Hepatocyte (in vitro differentiated cells): ENCODE measurements around the gene MCRIP2. TPM values are rescaled to one million over a fixed set of nuclear protein-coding genes. Genes with fewer than 3 reads are reported as not detected.

Experiments used
- DNase-seq: peaks from one replicate; pipeline ENCODE4 v3.0.0-alpha.2; 2016; ENCODE audit warnings: low spot score
- H2AFZ ChIP-seq: fragments of 200-600 bp; sonication (generic); 2 replicates; pipeline ENCODE4 v1.6.0; 2016; ENCODE audit warnings: antibody characterized with exemption, mild to moderate bottlenecking
- H3K27ac ChIP-seq: fragments of 200-600 bp; sonication (generic); 2 replicates; pipeline ENCODE4 v1.5.1; 2016; ENCODE audit warnings: mild to moderate bottlenecking
- H3K27me3 ChIP-seq: fragments of 200-600 bp; sonication (generic); 2 replicates; pipeline ENCODE4 v1.6.1; 2016
- H3K36me3 ChIP-seq: fragments of 200-600 bp; sonication (generic); replicated peaks from 2 replicates; pipeline ENCODE4 v1.5.1; 2016; ENCODE audit warnings: low read depth; ENCODE audit not compliant: insufficient read depth
- H3K4me1 ChIP-seq: fragments of 200-600 bp; sonication (generic); 2 replicates; pipeline ENCODE4 v1.5.1; 2016; ENCODE audit warnings: mild to moderate bottlenecking, moderate library complexity; ENCODE audit not compliant: insufficient read depth
- H3K4me2 ChIP-seq: fragments of 200-600 bp; sonication (generic); 2 replicates; pipeline ENCODE4 v1.6.0; 2016
- H3K4me3 ChIP-seq: fragments of 200-600 bp; sonication (generic); 2 replicates; pipeline ENCODE4 v1.5.1; 2016; ENCODE audit warnings: mild to moderate bottlenecking
- H3K79me2 ChIP-seq: fragments of 200-600 bp; sonication (generic); 2 replicates; pipeline ENCODE4 v1.6.0; 2017; ENCODE audit warnings: mild to moderate bottlenecking
- H3K9me2 ChIP-seq: fragments of 200-600 bp; sonication (generic); replicated peaks from 2 replicates; pipeline ENCODE4 v1.6.0; 2017; ENCODE audit warnings: mild to moderate bottlenecking; ENCODE audit not compliant: insufficient read depth
- H3K9me3 ChIP-seq: fragments of 200-600 bp; sonication (generic); 2 replicates; pipeline ENCODE4 v1.5.1; 2016; ENCODE audit warnings: low read depth, mild to moderate bottlenecking
- H4K20me1 ChIP-seq: fragments of 200-600 bp; sonication (generic); 2 replicates; pipeline ENCODE4 v1.6.0; 2016; ENCODE audit warnings: mild to moderate bottlenecking; ENCODE audit not compliant: insufficient read depth, poor library complexity, severe bottlenecking
- CTCF ChIP-seq: fragments of 200-600 bp; sonication (generic); IDR thresholded peaks from 2 replicates; pipeline ENCODE4 v1.5.1; 2016; ENCODE audit warnings: antibody characterized with exemption, mild to moderate bottlenecking; ENCODE audit not compliant: poor library complexity
- EZH2 ChIP-seq: fragments of 200-600 bp; sonication (generic); IDR thresholded peaks from 2 replicates; pipeline ENCODE4 v1.6.1; 2016; ENCODE audit warnings: antibody characterized with exemption, mild to moderate bottlenecking, borderline replicate concordance
- EZH2phosphoT487 ChIP-seq: fragments of 200-600 bp; sonication (generic); IDR thresholded peaks from one replicate; pipeline ENCODE4 v1.6.1; 2018; ENCODE audit warnings: antibody characterized with exemption, mild to moderate bottlenecking, low read depth, moderate library complexity; ENCODE audit not compliant: unreplicated experiment, severe bottlenecking
- WGBS: methylation state at CpG from one replicate; pipeline ENCODE4 v1.1.6; 2016; ENCODE audit warnings: low lambda C conversion rate; ENCODE audit errors: missing lambda C conversion rate; 5-methylcytosine and 5-hydroxymethylcytosine counted together
- polyA plus RNA-seq: library from polyadenylated mRNA; unstranded; fragments of >200 nt; fragmentation: Nextera tagmentation; extraction: Ambion mirVana; gene quantifications from 2 replicates; pipeline ENCODE4 v1.2.1, GENCODE V29; 2016
- total RNA-seq: library from RNA; depleted of rRNA; stranded (reverse); fragments of >200 nt; gene quantifications from 2 replicates; pipeline ENCODE4 v1.2.3, GENCODE V29; 2014

Gene MCRIP2
- total and polyA plus RNA-seq, 2 experiments from 2014 or later: 43.0 to 100 TPM

- TF ChIP-seq CTCF (no peak), EZH2 (no peak), EZH2phosphoT487 (no peak)
- no peak overlapping the region for H3K4me2 ChIP-seq
- 94% methylated on average over 21 of the region's 21 CpGs for WGBS
These were observed 31.2 kb downstream of the MCRIP2 start for GRCh38 chr16:672851-673250.

GRCh38 chr16:673399-673991 lies 31.9 kb downstream of the MCRIP2 start:
- H3K9me3 ChIP-seq: no peaks in the 10 kb centered on the region
- TF ChIP-seq EZH2phosphoT487 (no peak), EZH2 (no peak), CTCF (no peak)

More at GRCh38 chr16:672851-673250, 31.2 kb downstream of the MCRIP2 start:
- DNase-seq: no peak
- peaks cover 14% of the 10 kb centered on the region for H3K4me1 ChIP-seq
- H4K20me1 ChIP-seq: no peaks in the 10 kb centered on the region
- H3K27me3 ChIP-seq: no peaks in the 10 kb centered on the region
- H3K4me3 ChIP-seq: no peak overlapping the region
- H2AFZ ChIP-seq: no peak overlapping the region
- no peaks in the 10 kb centered on the region for H3K9me3 ChIP-seq
- H3K79me2 ChIP-seq: peaks cover 23% of the 10 kb centered on the region
- no peaks in the 10 kb centered on the region for H3K9me2 ChIP-seq
- H3K36me3 ChIP-seq: no peaks in the 10 kb centered on the region
- no peak overlapping the region for H3K27ac ChIP-seq

GRCh38 chr16:674214-674881 lies 32.7 kb downstream of the MCRIP2 start:
- Histone ChIP-seq H3K9me3 (no peaks in the 10 kb centered on the region), H3K79me2 (peaks cover 8% of the 10 kb centered on the region), H3K4me2 (no peak overlapping the region), H3K4me1 (peaks cover 18% of the 10 kb centered on the region), H3K27me3 (no peaks in the 10 kb centered on the region), H3K36me3 (no peaks in the 10 kb centered on the region), H3K9me2 (no peaks in the 10 kb centered on the region), H4K20me1 (no peaks in the 10 kb centered on the region), H3K4me3 (no peak overlapping the region), H2AFZ (no peak overlapping the region), H3K27ac (no peak overlapping the region)
- no peak for TF ChIP-seq CTCF
- TF ChIP-seq EZH2phosphoT487: no peak
- TF ChIP-seq EZH2: no peak
- no peak for DNase-seq
- 89% methylated on average over 20 of the region's 22 CpGs for WGBS

More at GRCh38 chr16:673399-673991, 31.9 kb downstream of the MCRIP2 start:
- Histone ChIP-seq H3K79me2 (peaks cover 17% of the 10 kb centered on the region), H3K4me1 (peaks cover 14% of the 10 kb centered on the region), H4K20me1 (no peaks in the 10 kb centered on the region), H3K4me2 (no peak overlapping the region), H2AFZ (no peak overlapping the region), H3K9me2 (no peaks in the 10 kb centered on the region), H3K4me3 (no peak overlapping the region), H3K27ac (no peak overlapping the region), H3K36me3 (no peaks in the 10 kb centered on the region), H3K27me3 (no peaks in the 10 kb centered on the region)
- DNase-seq: no peak
- WGBS: 96% methylated on average over 12 of the region's 18 CpGs
